ENCODE results near the gene MIB1. TPM values are rescaled to one million over a fixed set of nuclear protein-coding genes. Genes with fewer than 3 reads are reported as not detected.
"Not testable (repeated sequence)": the region's sequence is repeated elsewhere in the genome, so short reads cannot be mapped to it uniquely, and the experiment has no call there.

MIB1 gene
- total RNA-seq, 2 experiments from 2014 or later = 13.6 to 15.3 TPM

- CTCF ChIA-PET = interaction anchor here (0.6 to 3.1 kb wide), 11 partner anchors 21 to 655 kb away, joined by 3 to 20 read pairs (median 5); partner anchors contain the start of genes ESCO1, MIB1 and SNRPD1
- peaks cover 34% of the 10 kb centered on the region for H3K4me1 Mint-ChIP-seq (ENCODE audit: low read depth)
- intact Hi-C loops (cut with DNase I, micrococcal nuclease) = loop anchor here (1.0 to 10.0 kb wide), 5 partner anchors 36 to 100 kb away; partner anchors contain the start of genes SNRPD1 (in 2 of the 2) and MIB1 (in 1 of the 2)
Observed at GRCh38 chr18:21704603-21705364, 35.8 kb upstream of the MIB1 start, which contains the start of gene ABHD3. TSS of gene ABHD3 (minus strand) at chr18:21704774. CDS start at chr18:21704665, 109 bp downstream.

GRCh38 chr18:21706386-21706865 is 34.2 kb upstream of the MIB1 start:
- no peak overlapping the region for H3K4me3 Mint-ChIP-seq
- peaks cover 24% of the 10 kb centered on the region for H3K36me3 Mint-ChIP-seq (ENCODE audit: low read depth)
- ChIA-PET CTCF (no interaction called here), POLR2A (interaction anchor here (0.8 to 1.8 kb wide), 2 partner anchors 34 to 106 kb away, joined by 3 to 11 read pairs; partner anchors contain the start of genes ESCO1 and MIB1)
- TF ChIP-seq, protein P1, sequence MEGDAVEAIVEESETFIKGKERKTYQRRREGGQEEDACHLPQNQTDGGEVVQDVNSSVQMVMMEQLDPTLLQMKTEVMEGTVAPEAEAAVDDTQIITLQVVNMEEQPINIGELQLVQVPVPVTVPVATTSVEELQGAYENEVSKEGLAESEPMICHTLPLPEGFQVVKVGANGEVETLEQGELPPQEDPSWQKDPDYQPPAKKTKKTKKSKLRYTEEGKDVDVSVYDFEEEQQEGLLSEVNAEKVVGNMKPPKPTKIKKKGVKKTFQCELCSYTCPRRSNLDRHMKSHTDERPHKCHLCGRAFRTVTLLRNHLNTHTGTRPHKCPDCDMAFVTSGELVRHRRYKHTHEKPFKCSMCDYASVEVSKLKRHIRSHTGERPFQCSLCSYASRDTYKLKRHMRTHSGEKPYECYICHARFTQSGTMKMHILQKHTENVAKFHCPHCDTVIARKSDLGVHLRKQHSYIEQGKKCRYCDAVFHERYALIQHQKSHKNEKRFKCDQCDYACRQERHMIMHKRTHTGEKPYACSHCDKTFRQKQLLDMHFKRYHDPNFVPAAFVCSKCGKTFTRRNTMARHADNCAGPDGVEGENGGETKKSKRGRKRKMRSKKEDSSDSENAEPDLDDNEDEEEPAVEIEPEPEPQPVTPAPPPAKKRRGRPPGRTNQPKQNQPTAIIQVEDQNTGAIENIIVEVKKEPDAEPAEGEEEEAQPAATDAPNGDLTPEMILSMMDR (IDR thresholded peaks at IDR 0.05) = no peak
- no peak for ATAC-seq (ENCODE audit: poor library complexity)
- H3K9me3 Mint-ChIP-seq = no peaks in the 10 kb centered on the region
- H3K27me3 ChIP-seq (ENCODE audit: control insufficient read depth in 1 of 2, insufficient read depth in 2 of 2, low read length in 2 of 2) = no peaks in the 10 kb centered on the region
- H3K36me3 ChIP-seq (ENCODE audit: insufficient read depth, low read length) = peaks cover 4% of the 10 kb centered on the region
- H3K4me3 ChIP-seq (ENCODE audit: low read length) = no peak overlapping the region
- H3K4me1 ChIP-seq (ENCODE audit: insufficient read depth, low read length) = peaks cover 10% of the 10 kb centered on the region
- peaks cover 35% of the 10 kb centered on the region for H3K4me1 Mint-ChIP-seq (ENCODE audit: low read depth)
- no peaks in the 10 kb centered on the region for H3K9me3 ChIP-seq (ENCODE audit: control insufficient read depth in 1 of 2, insufficient read depth in 1 of 2, low read length in 2 of 2)
- DNase-seq = peak in 1 of 14 experiments; percentile 13
- no peaks in the 10 kb centered on the region for H3K27me3 Mint-ChIP-seq
- H3K27ac Mint-ChIP-seq = no peak overlapping the region
- no peak overlapping the region for H3K27ac ChIP-seq (ENCODE audit: low read depth in 1 of 2, low read length in 2 of 2)
- intact Hi-C loops (cut with DNase I, micrococcal nuclease) = loop anchor here in 1 of 2 experiments (10.0 kb wide), 1 partner anchor 98 kb away; no protein-coding TSS in a partner anchor

More at GRCh38 chr18:21704603-21705364, 35.8 kb upstream of the MIB1 start, which contains the start of gene ABHD3:
- Mint-ChIP-seq H3K9me3 (no peaks in the 10 kb centered on the region), H3K27ac (peak within 1 kb of the TSS; percentile 96), H3K27me3 (no peaks in the 10 kb centered on the region), H3K36me3 (ENCODE audit: low read depth) (peaks cover 36% of the 10 kb centered on the region), H3K4me3 (peak within 1 kb of the TSS; percentile 97)
- Histone ChIP-seq H3K4me3 (ENCODE audit: low read length) (peak within 1 kb of the TSS; percentile 93), H3K27me3 (ENCODE audit: control insufficient read depth in 1 of 2, insufficient read depth in 2 of 2, low read length in 2 of 2) (no peaks in the 10 kb centered on the region), H3K36me3 (ENCODE audit: insufficient read depth, low read length) (peaks cover 4% of the 10 kb centered on the region), H3K4me1 (ENCODE audit: insufficient read depth, low read length) (peaks cover 10% of the 10 kb centered on the region), H3K27ac (ENCODE audit: low read depth in 1 of 2, low read length in 2 of 2) (peak within 1 kb of the TSS; percentile 67 to 83), H3K9me3 (ENCODE audit: control insufficient read depth in 1 of 2, insufficient read depth in 1 of 2, low read length in 2 of 2) (no peaks in the 10 kb centered on the region)
- ATAC-seq (ENCODE audit: poor library complexity) (peak; percentile 93), DNase-seq (peak; percentile 83 to 97 (median 90))
- TF ChIP-seq, protein P1 (IDR thresholded peaks at IDR 0.05) = peak; percentile 48
- POLR2A ChIA-PET = interaction anchor here (0.8 to 3.1 kb wide), 15 partner anchors 15 to 104 kb away, joined by 3 to 64 read pairs (median 5); partner anchors contain the start of genes ESCO1, MIB1 and SNRPD1

DNA sequence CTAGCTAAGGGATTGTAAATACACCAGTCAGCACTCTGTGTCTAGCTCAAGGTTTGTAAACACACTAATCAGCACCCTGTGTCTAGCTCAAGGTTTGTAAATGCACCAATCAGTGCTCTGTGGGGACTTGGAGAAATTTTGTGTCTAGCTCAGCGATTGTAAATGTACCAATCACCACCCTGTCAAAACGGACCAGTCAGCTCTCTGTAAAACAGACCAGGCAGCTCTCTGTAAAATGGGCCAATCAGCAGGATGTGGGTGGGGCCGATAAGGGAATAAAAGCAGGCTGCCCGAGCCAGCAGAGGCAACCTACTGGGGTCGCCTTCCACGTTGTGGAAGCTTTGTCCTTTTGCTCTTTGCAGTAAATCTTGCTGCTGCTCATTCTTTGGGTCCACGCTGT is 33.5 kb upstream of the MIB1 start:
- Mint-ChIP-seq H3K36me3 (ENCODE audit: low read depth) (peaks cover 18% of the 10 kb centered on the region), H3K4me1 (ENCODE audit: low read depth) (peaks cover 35% of the 10 kb centered on the region)
- H3K4me3 Mint-ChIP-seq; DNase-seq; H3K27me3 Mint-ChIP-seq; H3K4me3 ChIP-seq (ENCODE audit: low read length); H3K27me3 ChIP-seq (ENCODE audit: control insufficient read depth in 1 of 2, insufficient read depth in 2 of 2, low read length in 2 of 2); ATAC-seq (ENCODE audit: poor library complexity); H3K27ac Mint-ChIP-seq; H3K9me3 ChIP-seq (ENCODE audit: control insufficient read depth in 1 of 2, insufficient read depth in 1 of 2, low read length in 2 of 2); H3K27ac ChIP-seq (ENCODE audit: low read depth in 1 of 2, low read length in 2 of 2); H3K36me3 ChIP-seq (ENCODE audit: insufficient read depth, low read length); H3K9me3 Mint-ChIP-seq: not testable (repeated sequence)
- CTCF ChIA-PET = interaction anchor here (1.2 kb wide), 1 partner anchor 36 kb away, joined by 4 read pairs; no protein-coding TSS in a partner anchor
- H3K4me1 ChIP-seq (ENCODE audit: insufficient read depth, low read length) = peaks cover 10% of the 10 kb centered on the region
- POLR2A ChIA-PET = interaction anchor here (0.8 to 1.8 kb wide), 3 partner anchors 33 to 107 kb away, joined by 3 to 11 read pairs (median 4); partner anchors contain the start of genes ESCO1 and MIB1
- intact Hi-C loops (cut with DNase I, micrococcal nuclease) = loop anchor here in 1 of 2 experiments (10.0 kb wide), 1 partner anchor 98 kb away; no protein-coding TSS in a partner anchor
